Neuron (in vitro differentiated cells): Measurements from ENCODE around the gene NAA38.
A peak's percentile ranks its signal among the peaks of the same experiment; 100 is the strongest.

Experiments
- H2AFZ ChIP-seq: one replicate; pipeline ENCODE4 v1.6.1; 2013; ENCODE audit warnings: low read depth, mild to moderate bottlenecking, inconsistent platforms, low read length, moderate library complexity
- H3K27me3 ChIP-seq: one replicate; pipeline ENCODE4 v1.6.1; 2013; ENCODE audit warnings: low read length; ENCODE audit not compliant: insufficient read depth
- H3K36me3 ChIP-seq: one replicate; pipeline ENCODE4 v1.6.1; 2013; ENCODE audit warnings: low read length; ENCODE audit not compliant: insufficient read depth
- H3K4me1 ChIP-seq: one replicate; pipeline ENCODE4 v1.6.1; 2013; ENCODE audit warnings: low read length; ENCODE audit not compliant: insufficient read depth
- H3K4me3 ChIP-seq: 2 replicates; pipeline ENCODE4 v1.5.1; 2013; ENCODE audit warnings: mild to moderate bottlenecking, low read length, moderate library complexity
- H3K9me3 ChIP-seq: one replicate; pipeline ENCODE4 v1.6.1; 2013; ENCODE audit warnings: low read length

The NAA38 gene, protein sequence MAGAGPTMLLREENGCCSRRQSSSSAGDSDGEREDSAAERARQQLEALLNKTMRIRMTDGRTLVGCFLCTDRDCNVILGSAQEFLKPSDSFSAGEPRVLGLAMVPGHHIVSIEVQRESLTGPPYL

DNA sequence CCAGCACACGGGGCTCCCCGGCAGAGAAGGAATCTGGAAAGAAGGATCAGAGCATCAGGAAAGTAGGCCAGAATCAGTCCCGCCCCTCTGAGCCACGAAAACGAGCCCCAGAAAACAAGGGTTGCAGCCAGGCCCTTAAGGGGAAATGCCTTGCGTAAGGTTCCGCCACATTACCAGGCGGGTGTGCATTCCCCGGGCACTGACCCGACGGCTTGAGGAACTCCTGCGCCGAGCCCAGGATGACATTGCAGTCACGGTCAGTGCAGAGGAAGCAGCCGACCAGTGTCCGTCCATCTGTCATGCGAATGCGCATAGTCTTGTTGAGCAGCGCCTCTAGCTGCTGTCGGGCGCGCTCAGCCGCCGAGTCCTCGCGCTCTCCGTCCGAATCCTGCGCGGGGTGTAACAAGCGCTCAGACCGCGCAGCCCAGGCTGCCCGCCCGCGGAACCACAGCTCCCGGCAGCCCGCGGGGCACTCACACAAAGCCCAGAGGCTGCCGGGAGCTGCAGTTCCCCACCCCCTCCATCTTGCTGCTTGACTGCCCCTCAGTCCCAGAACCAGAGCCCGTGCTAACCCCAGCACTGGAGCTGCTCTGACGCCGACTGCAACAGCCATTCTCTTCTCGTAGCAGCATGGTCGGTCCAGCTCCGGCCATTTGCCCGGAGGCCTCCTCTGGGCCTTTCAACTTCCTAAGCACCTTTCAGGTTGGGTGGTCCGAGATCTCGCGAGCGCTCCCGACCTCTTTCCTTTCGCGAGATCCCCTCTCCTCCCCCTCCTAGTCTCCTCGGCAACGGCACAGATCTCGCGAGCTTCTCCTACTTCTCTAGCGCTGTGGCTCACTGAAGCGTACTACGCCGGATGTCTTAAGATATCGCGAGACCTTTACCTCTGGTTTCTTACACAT is at the start of gene NAA38:
TSS of gene NAA38 (minus strand) at position 749 of the 902 bp plus-strand sequence. CDS start at position 653, 96 bp downstream.
- Histone ChIP-seq H3K4me1 (peaks cover 37% of the 10 kb centered on the region), H3K9me3 (no peaks in the 10 kb centered on the region), H3K27me3 (no peaks in the 10 kb centered on the region), H3K36me3 (peaks cover 19% of the 10 kb centered on the region), H2AFZ (no peak within 1 kb of the TSS), H3K4me3 (peak within 1 kb of the TSS; percentile 58)

DNA sequence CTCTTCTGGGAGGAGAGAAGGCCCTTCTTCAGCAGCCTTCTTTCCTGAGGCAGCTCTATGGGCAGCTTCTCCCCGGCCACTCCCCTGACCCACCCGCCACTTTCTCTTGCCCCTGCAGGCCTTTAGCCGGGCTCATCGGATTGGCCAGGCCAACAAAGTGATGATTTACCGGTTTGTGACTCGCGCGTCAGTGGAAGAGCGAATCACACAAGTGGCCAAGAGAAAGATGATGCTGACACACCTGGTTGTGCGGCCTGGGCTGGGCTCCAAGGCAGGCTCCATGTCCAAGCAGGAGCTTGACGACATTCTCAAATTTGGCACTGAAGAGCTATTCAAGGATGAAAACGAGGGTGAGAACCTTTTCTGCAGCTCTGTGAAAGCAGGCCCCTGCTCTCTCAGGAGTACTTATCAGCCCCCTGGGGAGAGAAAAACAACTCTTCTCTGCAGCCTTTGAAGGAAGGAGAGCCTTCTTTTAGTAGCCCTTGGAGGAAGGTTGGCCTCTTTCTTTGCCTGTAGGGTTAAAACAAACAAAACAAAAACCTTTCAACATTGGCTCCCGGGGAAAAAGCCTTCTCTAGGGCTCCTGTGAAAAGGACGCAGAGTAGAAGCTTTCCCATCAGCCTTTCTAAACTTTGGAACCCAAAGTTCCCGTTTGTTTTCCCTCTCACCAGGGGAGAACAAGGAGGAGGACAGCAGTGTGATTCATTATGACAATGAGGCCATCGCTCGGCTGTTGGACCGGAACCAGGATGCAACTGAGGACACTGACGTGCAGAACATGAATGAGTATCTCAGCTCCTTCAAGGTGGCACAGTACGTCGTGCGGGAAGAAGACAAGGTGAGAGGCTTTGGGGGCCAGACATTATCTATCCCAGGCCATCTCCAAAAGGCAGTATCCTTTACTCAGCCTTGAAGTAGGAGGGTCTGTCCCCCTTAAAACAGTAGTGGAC is 46.1 kb upstream of the NAA38 start:
- Histone ChIP-seq H3K4me3 (no peak overlapping the region), H3K4me1 (no peaks in the 10 kb centered on the region), H3K36me3 (peaks cover 96% of the 10 kb centered on the region), H3K9me3 (no peaks in the 10 kb centered on the region), H3K27me3 (no peaks in the 10 kb centered on the region), H2AFZ (no peak overlapping the region)

DNA sequence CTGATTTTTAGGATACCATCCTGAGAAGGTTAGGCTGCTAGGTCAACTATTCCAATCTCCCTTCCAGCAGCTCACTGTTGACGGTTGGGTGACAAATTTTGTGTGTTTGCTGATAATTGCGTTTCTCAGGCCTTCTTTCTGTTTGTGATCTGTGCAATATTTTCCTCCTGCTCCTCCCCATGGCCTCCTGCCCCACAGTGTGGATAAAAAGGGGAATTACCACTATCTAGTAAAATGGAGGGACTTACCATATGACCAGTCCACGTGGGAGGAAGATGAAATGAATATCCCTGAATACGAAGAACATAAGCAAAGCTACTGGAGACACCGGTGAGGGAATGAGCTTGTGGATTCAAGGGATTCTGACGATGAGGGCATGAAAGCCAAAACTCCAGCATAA is 40.4 kb upstream of the NAA38 start:
- Histone ChIP-seq H2AFZ (no peak overlapping the region), H3K36me3 (peaks cover 82% of the 10 kb centered on the region), H3K27me3 (no peaks in the 10 kb centered on the region), H3K9me3 (no peaks in the 10 kb centered on the region), H3K4me1 (no peaks in the 10 kb centered on the region), H3K4me3 (no peak overlapping the region)

DNA sequence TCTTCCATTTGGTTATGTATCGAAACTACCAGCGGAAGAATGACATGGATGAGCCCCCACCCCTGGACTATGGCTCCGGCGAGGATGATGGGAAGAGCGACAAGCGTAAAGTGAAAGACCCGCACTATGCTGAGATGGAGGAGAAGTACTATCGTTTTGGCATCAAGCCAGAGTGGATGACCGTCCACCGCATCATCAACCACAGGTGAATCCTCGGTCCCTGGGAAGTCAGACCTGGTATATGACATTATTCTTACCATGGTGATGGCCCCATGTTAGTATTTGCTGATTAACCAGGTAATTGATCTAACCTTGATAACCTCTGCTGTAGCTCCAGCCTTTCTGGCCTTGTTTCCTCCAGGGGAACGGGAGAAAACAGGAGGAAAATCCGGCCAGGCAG is 39.7 kb upstream of the NAA38 start:
- Histone ChIP-seq H3K9me3 (no peaks in the 10 kb centered on the region), H3K27me3 (no peaks in the 10 kb centered on the region), H2AFZ (no peak overlapping the region), H3K36me3 (peaks cover 76% of the 10 kb centered on the region), H3K4me3 (no peak overlapping the region), H3K4me1 (no peaks in the 10 kb centered on the region)

DNA sequence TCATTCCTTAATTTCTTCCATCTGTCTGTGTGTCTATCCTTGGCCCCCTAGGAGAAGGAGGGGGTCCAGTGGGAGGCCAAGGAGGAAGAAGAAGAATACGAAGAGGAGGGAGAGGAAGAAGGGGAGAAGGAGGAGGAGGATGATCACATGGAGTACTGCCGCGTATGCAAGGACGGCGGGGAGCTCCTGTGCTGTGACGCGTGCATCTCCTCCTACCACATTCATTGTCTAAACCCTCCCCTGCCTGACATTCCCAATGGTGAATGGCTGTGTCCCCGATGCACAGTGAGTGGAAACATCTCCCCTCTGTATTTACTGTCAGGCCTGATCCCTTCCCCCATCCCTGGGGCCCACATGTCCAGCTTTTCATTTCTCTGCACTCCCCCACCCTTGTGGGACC is 37.5 kb upstream of the NAA38 start:
- no peak overlapping the region for H2AFZ ChIP-seq
- H3K36me3 ChIP-seq: peaks cover 75% of the 10 kb centered on the region
- no peaks in the 10 kb centered on the region for H3K9me3 ChIP-seq

DNA sequence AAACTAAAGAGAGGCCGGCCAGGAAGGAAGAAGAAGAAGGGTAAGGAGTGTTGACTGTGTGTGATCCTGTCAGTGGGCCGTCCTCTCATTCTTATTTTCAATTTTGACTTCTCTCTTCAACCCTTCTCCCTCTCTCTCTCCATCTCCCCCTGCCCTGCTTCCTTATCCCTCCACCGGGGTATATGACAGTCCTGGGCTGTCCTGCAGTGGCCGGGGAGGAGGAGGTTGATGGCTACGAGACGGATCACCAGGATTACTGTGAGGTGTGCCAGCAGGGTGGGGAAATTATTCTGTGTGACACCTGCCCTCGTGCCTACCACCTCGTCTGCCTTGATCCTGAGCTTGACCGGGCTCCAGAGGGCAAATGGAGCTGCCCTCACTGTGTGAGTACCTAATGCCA is 36.9 kb upstream of the NAA38 start:
- H3K9me3 ChIP-seq: no peaks in the 10 kb centered on the region
- no peak overlapping the region for H2AFZ ChIP-seq
- H3K36me3 ChIP-seq: peaks cover 69% of the 10 kb centered on the region

More for the DNA sequence above, 37.5 kb upstream of the NAA38 start:
- Histone ChIP-seq H3K4me1 (peaks cover under 1% of the 10 kb centered on the region), H3K4me3 (no peak overlapping the region), H3K27me3 (no peaks in the 10 kb centered on the region)

DNA sequence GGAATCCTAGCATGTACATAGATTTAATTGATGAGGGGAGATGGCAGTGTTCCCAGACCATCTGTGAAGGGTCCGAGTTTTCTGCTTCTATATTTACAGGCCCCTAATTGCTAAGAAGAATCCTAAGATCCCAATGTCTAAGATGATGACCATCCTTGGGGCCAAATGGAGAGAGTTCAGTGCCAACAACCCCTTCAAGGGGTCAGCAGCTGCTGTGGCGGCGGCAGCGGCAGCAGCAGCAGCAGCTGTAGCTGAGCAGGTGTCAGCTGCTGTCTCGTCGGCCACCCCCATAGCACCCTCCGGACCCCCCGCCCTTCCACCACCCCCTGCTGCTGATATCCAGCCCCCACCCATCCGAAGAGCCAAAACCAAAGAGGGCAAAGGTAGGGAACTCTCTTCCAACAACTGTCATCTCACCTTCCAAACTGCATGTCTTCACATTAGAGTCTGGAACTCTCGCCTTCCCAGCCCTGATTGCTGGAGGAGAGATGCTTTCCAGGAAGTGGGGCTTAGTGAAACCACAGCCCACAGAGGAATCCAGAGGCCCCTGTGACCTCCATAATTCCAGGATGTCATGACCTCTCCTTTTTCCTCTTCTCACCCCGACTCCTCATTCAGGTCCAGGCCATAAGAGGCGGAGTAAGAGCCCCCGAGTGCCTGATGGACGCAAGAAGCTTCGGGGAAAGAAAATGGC is 36.0 kb upstream of the NAA38 start:
- no peaks in the 10 kb centered on the region for H3K27me3 ChIP-seq
- H2AFZ ChIP-seq: no peak overlapping the region
- H3K36me3 ChIP-seq: peaks cover 60% of the 10 kb centered on the region
- no peak overlapping the region for H3K4me3 ChIP-seq
- H3K4me1 ChIP-seq: peaks cover 16% of the 10 kb centered on the region
- H3K9me3 ChIP-seq: no peaks in the 10 kb centered on the region

More for the DNA sequence above, 36.9 kb upstream of the NAA38 start:
- Histone ChIP-seq H3K4me1 (peaks cover 7% of the 10 kb centered on the region), H3K4me3 (no peak overlapping the region), H3K27me3 (no peaks in the 10 kb centered on the region)

DNA sequence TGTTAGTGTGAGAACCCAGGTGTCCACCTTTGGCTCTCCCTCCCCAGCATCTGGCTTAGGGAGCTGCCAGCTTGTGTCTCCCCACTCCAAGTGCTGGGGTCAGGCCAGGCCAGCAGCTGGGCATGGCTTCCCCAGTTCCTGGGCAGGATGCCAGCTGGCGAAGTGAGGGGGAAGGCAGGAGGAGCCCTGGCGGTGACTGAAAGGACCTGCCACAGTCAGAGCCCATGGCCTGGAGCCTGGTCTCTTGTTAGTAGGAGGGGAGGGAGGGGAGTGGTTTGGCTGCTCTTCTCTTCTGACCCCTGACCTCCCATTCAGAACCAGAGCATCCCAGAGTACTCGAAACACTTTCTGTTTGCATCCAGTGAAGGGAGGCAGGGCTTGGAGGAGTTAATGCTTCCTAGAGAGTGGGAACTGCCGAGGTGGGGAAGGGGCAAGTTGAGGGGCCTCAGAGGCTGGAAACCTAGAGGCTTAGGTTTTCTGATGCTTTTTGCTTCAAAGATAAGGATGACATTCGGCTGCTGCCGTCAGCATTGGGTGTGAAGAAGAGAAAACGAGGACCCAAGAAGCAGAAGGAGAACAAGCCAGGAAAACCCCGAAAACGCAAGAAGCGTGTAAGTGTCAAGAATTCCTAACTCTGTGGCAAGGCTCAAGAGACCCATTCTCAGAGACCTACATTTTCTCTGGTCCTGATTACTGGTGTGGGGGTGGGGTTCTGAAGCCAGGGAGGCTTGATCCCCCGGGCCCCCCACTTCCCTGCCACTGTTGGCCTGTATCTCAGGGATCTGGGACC is 32.0 kb upstream of the NAA38 start:
- no peaks in the 10 kb centered on the region for H3K27me3 ChIP-seq
- no peaks in the 10 kb centered on the region for H3K9me3 ChIP-seq
- peak overlapping the region; percentile 55 for H3K4me3 ChIP-seq
- H3K4me1 ChIP-seq: peaks cover 35% of the 10 kb centered on the region
- H2AFZ ChIP-seq: no peak overlapping the region
- peaks cover 30% of the 10 kb centered on the region for H3K36me3 ChIP-seq

DNA sequence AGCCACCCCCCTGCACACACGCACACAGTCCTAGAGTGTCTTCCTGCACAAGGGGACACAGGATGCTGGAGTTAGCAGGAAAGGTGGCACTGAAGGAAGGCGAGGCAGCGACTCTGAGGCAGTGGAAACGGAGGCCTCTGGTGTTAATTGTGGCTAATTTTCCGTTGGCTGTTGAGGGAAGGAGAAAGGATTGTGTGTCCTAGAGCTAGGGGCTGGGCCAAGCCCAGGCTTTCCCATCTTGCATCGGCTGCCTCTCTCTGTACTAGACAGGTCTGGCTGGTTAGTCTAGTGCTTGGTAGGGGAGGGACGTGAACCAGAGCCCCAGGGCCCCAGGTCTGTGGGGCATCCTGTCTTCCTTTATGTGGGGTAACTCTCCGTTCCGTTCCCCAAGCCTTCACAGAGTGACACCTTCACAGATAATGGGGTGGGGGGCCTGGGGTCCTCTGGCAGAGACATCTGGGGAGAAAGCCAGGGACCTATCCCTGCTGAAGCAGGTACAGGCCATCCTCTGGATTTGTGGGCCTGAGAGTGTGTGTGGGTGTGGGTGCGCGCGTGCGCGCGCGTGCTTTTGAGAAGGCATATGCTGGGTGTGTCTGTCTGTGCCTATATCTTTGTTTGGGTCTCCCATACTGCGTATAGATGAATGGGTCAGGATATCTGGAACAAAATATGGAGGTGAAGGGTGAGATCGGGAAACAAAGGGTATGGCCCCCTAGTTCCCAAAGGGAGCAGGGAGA is 31.0 kb upstream of the NAA38 start, which contains the start of gene CHD3:
TSS of gene CHD3 (plus strand) at position 606 of the 737 bp plus-strand sequence. CDS start 212 bp downstream, outside the sequence.
- Histone ChIP-seq H3K36me3 (peaks cover 20% of the 10 kb centered on the region), H3K27me3 (no peaks in the 10 kb centered on the region), H3K4me1 (peaks cover 41% of the 10 kb centered on the region), H3K4me3 (peak within 1 kb of the TSS; percentile 55), H3K9me3 (no peaks in the 10 kb centered on the region), H2AFZ (peak within 1 kb of the TSS; percentile 4)

DNA sequence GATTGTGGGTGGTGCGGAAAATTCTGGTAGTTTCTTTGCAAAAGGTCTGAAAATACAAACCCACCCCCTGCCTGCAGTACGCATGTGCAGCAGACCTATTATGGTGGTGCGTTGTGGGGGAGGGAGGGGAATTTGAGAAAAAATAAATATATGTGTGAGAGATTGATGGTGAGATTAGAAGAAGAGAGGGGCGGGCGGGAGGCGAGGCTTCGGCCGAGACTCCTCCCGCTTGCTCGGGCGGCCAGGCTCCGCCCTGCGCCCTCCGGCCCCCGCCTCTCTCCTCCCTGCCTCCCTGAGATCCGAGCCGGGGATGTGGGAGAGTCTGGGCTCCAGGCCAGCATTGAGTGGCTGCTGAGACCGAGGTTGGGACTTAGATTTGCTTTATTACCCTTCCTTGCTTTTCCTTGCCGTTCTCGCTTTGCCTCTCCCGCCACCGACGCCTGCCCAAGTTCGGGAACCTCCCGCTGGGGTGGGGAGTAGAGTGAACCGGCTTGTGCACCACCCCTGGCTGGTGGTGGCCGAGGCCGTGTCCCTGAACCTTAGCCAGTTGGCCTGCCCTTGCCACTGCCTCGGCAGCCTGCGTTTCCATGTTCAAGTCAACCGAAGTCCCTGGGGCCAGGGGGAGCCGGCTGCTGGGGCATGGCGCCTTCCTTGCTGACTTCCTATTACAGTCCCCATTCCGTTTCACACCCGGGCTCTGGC is 30.3 kb upstream of the NAA38 start:
- no peaks in the 10 kb centered on the region for H3K27me3 ChIP-seq
- peaks cover 24% of the 10 kb centered on the region for H3K36me3 ChIP-seq
- peak overlapping the region; percentile 4 for H2AFZ ChIP-seq
- H3K9me3 ChIP-seq: no peaks in the 10 kb centered on the region
- H3K4me1 ChIP-seq: peaks cover 45% of the 10 kb centered on the region
- H3K4me3 ChIP-seq: peak overlapping the region; percentile 55

DNA sequence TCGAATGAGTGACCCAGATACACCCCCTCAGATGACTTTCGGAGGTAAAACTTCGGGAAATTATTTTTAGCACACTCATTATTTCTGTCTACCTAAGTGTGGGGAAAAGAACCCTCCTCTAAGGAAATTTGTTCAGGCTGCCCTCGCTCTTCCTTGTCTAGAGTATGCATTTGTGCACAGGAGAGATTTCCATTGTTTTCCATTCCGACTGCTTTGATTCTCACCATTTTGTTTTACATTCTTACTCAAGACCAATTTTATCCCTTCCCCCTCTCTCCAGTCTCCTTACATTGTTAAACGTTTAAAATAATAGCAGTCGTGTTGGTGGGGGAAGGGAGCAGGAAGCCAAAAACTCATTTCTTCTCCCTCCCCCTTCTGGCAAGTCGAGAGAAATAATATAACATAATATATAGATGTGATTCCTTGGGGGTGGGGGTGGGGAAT is 29.7 kb upstream of the NAA38 start:
- peak overlapping the region; percentile 55 for H3K4me3 ChIP-seq
- H3K27me3 ChIP-seq: no peaks in the 10 kb centered on the region
- H2AFZ ChIP-seq: peak overlapping the region; percentile 20
- H3K4me1 ChIP-seq: peaks cover 50% of the 10 kb centered on the region
- peaks cover 24% of the 10 kb centered on the region for H3K36me3 ChIP-seq
- no peaks in the 10 kb centered on the region for H3K9me3 ChIP-seq
